Erythroblast (primary cell): Measurements from ENCODE around the gene C5orf22.

Experiments used
- GATA1 ChIP-seq: IDR thresholded peaks from 2 replicates; pipeline ENCODE4 v1.6.1; 2011; ENCODE audit warnings: low read depth, mild to moderate bottlenecking, control low read depth, low read length, moderate library complexity
- POLR2A ChIP-seq: IDR thresholded peaks from 2 replicates; pipeline ENCODE4 v1.6.1; 2011; ENCODE audit warnings: mild to moderate bottlenecking, low read length

DNA sequence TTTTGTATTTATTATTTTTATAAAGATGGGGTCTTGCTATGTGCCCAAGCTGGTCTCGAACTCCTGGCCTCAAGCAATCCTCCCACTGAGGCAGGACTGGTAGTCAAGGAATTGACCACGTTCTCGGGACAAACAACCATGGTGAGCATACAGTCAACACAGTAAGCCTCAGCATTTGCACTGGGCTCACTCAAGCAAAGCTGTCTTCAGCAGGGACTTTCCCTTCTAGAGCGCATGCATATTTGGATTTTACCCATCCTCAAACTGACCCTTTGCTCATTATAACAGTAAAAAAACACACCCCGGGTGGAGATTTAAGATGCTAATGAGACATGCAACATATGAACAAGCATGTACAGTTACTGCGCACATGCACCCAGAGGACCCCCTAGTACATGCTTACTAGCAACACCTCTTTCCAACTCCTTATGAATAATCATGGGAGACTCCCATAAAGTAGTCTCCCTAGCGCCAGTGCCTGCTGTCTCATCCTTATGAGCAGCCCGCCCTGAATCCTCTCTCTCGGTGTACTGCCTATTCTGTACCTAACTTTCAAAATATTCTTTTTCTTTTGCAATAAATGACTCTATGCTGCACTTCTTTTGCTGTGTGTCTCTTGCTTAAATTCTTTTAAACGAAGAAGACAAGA is 41.5 kb downstream of the C5orf22 start:
- TF ChIP-seq POLR2A (no peak), GATA1 (no peak)
